RKO (cell line): ENCODE results near the gene KRTAP4-9.
"Not testable (repeated sequence)": the region's sequence is repeated elsewhere in the genome, so short reads cannot be mapped to it uniquely, and the experiment has no call there.

Experiments
- DNase-seq: peaks from one replicate; pipeline ENCODE4 v3.0.0-alpha.2; 2016; ENCODE audit warnings: low spot score

Gene KRTAP4-9

GRCh38 chr17:41131979-41132378 is 26.8 kb downstream of the KRTAP4-9 start:
- DNase-seq, result no peak

- no peak for DNase-seq
These were observed 28.9 kb downstream of the KRTAP4-9 start for GRCh38 chr17:41133880-41134735.

- DNase-seq, result not testable (repeated sequence)
These were observed 34.7 kb downstream of the KRTAP4-9 start for GRCh38 chr17:41139865-41140264.

DNA sequence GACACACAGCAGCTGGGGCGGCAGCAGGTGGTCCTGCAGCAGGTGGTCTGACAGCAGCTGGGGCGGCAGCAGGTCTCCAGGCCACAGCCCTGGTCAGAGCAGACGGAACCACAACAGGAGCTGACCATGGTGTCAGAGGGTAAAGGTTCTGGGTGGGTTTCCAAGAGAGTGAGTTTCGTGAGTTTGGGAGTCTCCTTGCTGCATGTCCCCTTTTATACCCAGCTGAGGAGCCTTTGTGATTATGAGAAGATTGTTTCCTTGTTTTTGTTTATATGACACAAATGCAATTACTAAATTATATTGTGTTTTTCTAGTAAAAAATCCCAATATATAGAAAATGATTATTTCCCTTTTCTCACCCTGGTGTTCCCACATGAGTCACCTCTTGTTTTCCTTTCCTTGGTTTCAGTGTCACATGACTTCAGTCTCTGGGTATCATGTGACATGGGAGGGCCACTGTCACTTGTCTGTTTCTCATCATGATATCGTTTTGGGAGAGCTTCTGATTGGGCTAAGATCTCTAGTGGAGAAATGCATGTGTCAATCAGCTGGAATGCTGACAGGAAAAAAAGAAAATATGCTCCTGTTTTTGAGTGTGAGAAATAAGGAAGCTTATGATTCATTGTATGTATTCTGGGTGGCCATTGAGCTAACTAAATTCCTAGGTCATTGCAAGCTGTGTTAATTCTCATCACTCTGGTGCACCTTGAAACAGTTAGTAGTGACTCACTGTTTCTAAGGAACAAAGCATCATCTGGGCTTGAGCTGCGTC is 35.4 kb downstream of the KRTAP4-9 start, which contains the start of gene KRTAP4-6:
Gene KRTAP4-6, minus strand, starts transcription at position 185 of the 772 bp plus-strand sequence. Its CDS starts 57 bp downstream, at position 128.
- DNase-seq, result peak; percentile 89

DNA sequence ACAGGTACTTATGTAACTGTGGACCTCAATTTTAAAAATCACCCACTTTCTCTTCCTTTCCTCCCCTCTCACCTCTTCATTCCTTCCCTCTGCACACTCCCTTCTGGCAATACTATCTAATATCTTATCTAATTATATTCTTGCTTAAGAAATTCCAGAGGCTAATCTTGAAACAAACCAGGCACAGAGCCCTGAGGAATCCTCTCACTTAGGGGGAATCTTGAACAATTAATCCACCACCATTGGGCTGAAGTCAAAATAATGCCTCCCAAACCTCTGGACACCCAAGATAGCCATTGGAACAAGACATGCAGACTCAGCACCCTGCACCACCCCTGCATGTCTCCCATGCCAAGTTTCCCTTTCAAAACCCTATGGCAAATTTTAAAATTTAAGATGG is 36.2 kb downstream of the KRTAP4-9 start:
- DNase-seq, result no peak

DNA sequence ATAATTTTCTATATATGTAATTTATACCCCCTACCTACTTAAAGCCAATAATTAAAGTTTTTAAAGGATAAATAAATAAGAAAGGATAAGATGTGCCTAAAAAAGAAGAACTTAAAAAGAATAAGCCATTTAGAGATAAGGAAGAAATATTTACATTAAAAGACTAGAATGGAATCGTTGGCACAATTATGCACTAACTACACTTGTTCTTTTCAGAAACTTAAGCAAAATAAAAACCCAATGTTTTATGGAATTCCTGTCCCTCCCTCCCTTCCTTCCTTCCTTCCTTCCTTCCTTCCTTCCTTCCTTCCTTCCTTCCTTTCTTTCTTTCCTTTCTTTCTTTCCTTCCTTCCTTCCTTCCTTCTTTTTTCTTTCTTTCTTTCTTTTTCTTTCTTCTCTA is 39.7 kb downstream of the KRTAP4-9 start:
- no peak for DNase-seq

GRCh38 chr17:41145261-41145660 is 40.1 kb downstream of the KRTAP4-9 start:
- DNase-seq, result no peak

- no peak for DNase-seq
These were observed 42.5 kb downstream of the KRTAP4-9 start for GRCh38 chr17:41147531-41148204.

DNA sequence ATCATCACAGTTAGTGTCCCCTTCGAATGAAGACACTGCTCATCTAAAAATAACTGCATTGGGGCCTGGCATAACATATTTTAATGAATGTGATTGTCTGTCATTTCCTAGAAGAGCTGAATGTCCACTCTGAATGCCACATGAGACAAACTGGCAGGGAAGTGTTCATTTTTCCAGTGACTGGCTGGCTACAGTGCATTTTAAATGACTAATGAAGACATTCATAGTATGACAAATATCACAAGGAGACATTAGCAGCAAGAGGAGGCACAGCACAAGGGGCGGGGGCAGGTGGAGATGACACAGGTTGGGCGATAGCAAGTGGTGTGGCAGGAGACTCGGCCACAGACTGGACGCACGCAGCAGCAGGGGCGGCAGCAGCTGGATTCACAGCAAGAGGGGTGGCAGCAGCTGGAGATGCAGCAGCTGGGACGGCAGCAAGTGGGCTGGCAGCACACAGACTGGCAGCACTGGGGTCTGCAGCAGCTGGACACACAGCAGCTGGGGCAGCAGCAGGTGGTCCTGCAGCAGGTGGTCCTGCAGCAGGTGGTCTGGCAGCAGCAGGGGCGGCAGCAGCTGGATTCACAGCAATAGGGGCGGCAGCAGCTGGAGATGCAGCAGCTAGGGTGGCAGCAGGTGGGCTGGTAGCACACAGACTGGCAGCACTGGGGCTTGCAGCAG is 43.9 kb downstream of the KRTAP4-9 start:
- DNase-seq, result not testable (repeated sequence)

DNA sequence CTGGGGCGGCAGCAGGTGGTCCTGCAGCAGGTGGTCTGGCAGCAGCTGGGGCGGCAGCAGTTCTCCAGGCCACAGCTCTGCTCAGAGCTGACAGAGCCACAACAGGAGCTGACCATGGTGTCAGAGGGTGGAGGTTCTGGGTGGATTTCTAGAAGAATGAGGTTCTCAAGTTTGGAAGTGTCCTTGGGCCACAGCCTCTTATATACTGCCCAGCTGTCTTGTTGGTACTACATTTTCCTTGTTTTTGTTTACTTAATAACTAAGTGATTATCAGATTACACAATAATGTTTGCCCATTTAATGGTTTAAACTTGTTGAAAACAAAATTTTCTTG is 44.4 kb downstream of the KRTAP4-9 start, which contains the start of gene KRTAP4-5:
Gene KRTAP4-5, minus strand, starts transcription at position 174 of the 334 bp plus-strand sequence. Its CDS starts 58 bp downstream, at position 116.
- DNase-seq, result no peak

GRCh38 chr17:41150026-41150425 is 44.8 kb downstream of the KRTAP4-9 start:
- no peak for DNase-seq

- DNase-seq, result no peak
These were observed 46.3 kb downstream of the KRTAP4-9 start for GRCh38 chr17:41151525-41151924.

GRCh38 chr17:41153856-41154255 is 48.7 kb downstream of the KRTAP4-9 start:
- no peak for DNase-seq
